Activated naive CD8-positive, alpha-beta T cell treated with anti-CD3 and anti-CD28 coated beads, Interleukin-2, amount 10 ng/mL, durations not matched to agents 7 days and 5 days (primary cell): ENCODE results near the gene SLC25A26. TPM values are rescaled to one million over a fixed set of nuclear protein-coding genes. Genes with fewer than 3 reads are reported as not detected.
A peak's percentile ranks its signal among the peaks of the same experiment; 100 is the strongest.

Experiments
- ATAC-seq: fragments of 150-1000 bp; cut with Tn5 transposase; one replicate; pipeline ENCODE4 v1.10.0; 2021; ENCODE audit warnings: low read depth, moderate library complexity
- POLR2A ChIA-PET: fragments of 350-600 bp; sonication (Branson Sonifier 250); formaldehyde crosslinking; loops from one replicate; lab custom pipeline; 2021; ENCODE audit warnings: antibody characterized with exemption; lab: Charles Lee
- DNase-seq: peaks from one replicate; pipeline ENCODE4 v3.0.0; 2021
- H3K27ac Mint-ChIP-seq: one replicate; pipeline ENCODE4 v1.8.0; 2022; ENCODE audit warnings: mild to moderate bottlenecking, mixed read lengths
- H3K27me3 Mint-ChIP-seq: one replicate; pipeline ENCODE4 v1.8.0; 2022; ENCODE audit warnings: mild to moderate bottlenecking, moderate library complexity, mixed read lengths
- H3K36me3 Mint-ChIP-seq: one replicate; pipeline ENCODE4 v1.8.0; 2021; ENCODE audit warnings: mild to moderate bottlenecking, mixed read lengths
- H3K4me1 Mint-ChIP-seq: one replicate; pipeline ENCODE4 v1.8.0; 2021; ENCODE audit warnings: mixed read lengths
- H3K4me3 Mint-ChIP-seq: one replicate; pipeline ENCODE4 v1.8.0; 2022; ENCODE audit warnings: mild to moderate bottlenecking, moderate library complexity, mixed read lengths
- H3K9me3 Mint-ChIP-seq: one replicate; pipeline ENCODE4 v1.8.0; 2021; ENCODE audit warnings: mixed read lengths
- total RNA-seq, 2 experiments: library from RNA; stranded (reverse); gene quantifications; one replicate each; pipeline ENCODE4 v1.2.3, GENCODE V29; 2021

SLC25A26 gene, protein sequence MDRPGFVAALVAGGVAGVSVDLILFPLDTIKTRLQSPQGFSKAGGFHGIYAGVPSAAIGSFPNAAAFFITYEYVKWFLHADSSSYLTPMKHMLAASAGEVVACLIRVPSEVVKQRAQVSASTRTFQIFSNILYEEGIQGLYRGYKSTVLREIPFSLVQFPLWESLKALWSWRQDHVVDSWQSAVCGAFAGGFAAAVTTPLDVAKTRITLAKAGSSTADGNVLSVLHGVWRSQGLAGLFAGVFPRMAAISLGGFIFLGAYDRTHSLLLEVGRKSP
- 10 to 100 TPM; 17.0 to 17.8 TPM for total RNA-seq

DNA sequence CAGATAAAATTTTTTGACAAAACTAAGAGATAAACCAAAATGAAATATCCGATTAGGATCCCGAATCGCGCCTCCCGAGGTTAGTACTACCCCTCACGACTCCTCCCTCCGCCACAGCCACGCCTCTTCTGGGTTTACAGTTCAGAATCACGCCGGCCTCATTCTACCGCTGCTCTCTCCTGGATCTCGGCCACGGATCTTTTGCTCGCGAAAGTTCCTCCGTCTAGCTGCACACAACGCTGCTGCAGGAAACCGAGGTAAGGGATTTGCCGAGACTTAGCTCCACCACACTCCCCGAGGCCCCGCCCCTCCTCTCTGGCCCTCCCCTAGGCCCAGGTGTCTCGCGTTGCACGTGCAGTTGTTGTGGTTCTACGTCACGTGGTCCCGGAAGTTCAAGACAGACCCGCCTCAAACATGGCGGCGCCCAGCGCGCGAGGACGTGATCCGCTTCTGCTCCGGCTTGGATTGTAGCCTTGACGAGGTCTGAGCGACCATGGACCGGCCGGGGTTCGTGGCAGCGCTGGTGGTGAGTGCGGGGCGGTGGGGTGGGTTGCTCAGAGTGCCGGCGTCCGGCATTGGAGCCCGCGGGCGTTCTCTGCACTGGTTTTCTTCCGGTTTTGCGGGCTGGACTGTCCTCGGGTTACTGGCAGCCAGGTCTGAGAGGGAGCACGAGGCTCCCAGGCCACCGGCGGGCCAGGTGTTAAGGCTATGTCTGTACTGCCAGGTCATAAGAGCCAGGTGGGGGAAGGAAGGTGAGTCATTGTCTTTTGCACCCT is at the start of gene SLC25A26:
SLC25A26 (plus strand) TSS at position 400 of the 776 bp plus-strand sequence; CDS start at position 494, 94 bp downstream.
- DNase-seq (peak; percentile 94), ATAC-seq (peak; percentile 99)
- Mint-ChIP-seq H3K27ac (peak within 1 kb of the TSS; percentile 97), H3K4me1 (peaks cover 14% of the 10 kb centered on the region), H3K9me3 (peaks cover 2% of the 10 kb centered on the region), H3K36me3 (peaks cover 19% of the 10 kb centered on the region), H3K4me3 (peak within 1 kb of the TSS; percentile 86), H3K27me3 (peaks cover 2% of the 10 kb centered on the region)
- POLR2A ChIA-PET: interaction anchor here (1.5 kb wide), 1 partner anchor 270 kb away, joined by 5 read pairs; no protein-coding TSS in a partner anchor

DNA sequence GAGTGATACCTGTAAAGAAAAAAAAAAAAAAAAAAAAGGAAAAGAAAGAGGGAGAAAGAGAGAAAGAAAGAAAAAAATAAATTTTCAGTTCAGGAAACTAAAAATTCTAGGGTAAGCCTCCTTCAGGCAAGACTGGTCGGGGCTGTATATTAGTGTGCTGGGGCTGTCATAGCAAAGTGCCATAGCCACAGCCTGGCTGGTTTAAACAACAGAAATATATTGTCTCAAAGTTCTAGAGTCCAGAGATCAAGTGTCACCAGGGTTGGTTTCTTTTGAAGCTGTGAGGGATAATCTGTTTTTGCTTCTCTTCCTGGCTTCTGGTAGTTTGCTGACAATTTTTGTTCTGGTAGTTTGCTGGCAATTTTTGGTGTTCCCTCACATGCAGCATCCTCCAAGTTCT is 48.4 kb upstream of the SLC25A26 start:
- H3K27ac Mint-ChIP-seq: no peak overlapping the region
- ATAC-seq: no peak
- H3K36me3 Mint-ChIP-seq: no peaks in the 10 kb centered on the region
- DNase-seq: no peak
- no peaks in the 10 kb centered on the region for H3K4me1 Mint-ChIP-seq
- POLR2A ChIA-PET: no interaction called here
- no peak overlapping the region for H3K4me3 Mint-ChIP-seq
- no peaks in the 10 kb centered on the region for H3K9me3 Mint-ChIP-seq
- no peaks in the 10 kb centered on the region for H3K27me3 Mint-ChIP-seq

DNA sequence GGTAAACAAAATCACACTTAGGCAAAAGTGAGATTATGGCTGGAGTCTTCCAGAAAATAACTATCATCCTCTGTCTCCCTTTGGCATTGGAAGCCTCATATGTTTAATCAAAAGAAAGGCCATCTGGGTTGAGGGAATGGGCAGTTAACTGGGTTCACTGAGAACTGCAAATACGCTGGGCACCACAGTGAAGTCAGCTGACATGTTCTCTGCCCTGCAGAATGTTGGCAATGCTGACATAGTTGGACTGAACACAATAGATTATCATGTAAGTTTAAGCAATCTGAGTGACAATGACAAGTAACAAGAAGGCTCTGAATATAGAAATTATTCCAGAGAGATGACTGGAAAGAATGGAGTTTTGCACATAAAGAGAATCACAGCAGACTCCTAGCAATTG is 43.8 kb upstream of the SLC25A26 start:
- H3K27ac Mint-ChIP-seq: no peak overlapping the region
- ATAC-seq: no peak
- DNase-seq: no peak
- no peaks in the 10 kb centered on the region for H3K9me3 Mint-ChIP-seq
- no peak overlapping the region for H3K4me3 Mint-ChIP-seq
- H3K36me3 Mint-ChIP-seq: no peaks in the 10 kb centered on the region
- no peaks in the 10 kb centered on the region for H3K4me1 Mint-ChIP-seq
- POLR2A ChIA-PET: no interaction called here
- no peaks in the 10 kb centered on the region for H3K27me3 Mint-ChIP-seq

DNA sequence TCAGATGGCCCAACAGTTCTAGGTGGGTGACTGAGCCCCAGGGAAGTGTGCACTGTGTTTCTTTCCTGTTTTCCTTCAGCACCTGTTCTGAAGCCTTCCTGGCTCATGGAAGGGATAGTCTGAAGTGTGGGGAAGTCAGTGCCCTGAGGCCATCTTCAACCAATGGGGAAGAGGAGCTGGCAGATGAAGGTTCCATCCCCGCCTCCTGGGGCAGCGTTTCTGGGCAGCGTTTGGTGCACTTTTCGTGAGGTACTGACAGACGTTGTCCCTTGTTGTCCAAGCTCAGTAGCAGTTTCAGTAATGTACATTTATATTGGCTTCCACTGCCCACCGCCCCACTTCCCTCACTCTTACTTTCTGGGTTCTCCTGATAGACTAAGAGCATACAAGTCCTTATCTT is 42.6 kb upstream of the SLC25A26 start:
- H3K36me3 Mint-ChIP-seq: no peaks in the 10 kb centered on the region
- no peaks in the 10 kb centered on the region for H3K27me3 Mint-ChIP-seq

DNA sequence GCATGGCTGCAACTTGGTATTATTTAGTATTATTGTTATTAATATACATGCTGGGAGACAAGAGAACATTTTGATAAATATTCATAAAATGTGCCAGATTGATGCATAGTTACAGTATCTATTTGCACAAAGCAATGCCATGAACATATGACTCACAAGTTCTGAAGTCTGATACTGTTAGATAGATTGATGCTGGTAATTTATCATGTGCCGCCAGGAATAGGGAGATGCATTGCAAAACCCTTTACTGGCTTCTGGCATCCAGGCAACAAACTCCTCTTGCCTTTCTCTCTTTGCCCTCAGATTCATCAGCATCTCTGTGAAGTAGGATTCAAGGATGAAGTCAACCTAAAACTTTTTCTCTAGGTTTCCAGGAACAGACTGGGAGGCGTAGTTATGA is 41.0 kb upstream of the SLC25A26 start:
- Mint-ChIP-seq H3K36me3 (no peaks in the 10 kb centered on the region), H3K4me3 (no peak overlapping the region), H3K4me1 (no peaks in the 10 kb centered on the region), H3K9me3 (no peaks in the 10 kb centered on the region), H3K27me3 (no peaks in the 10 kb centered on the region), H3K27ac (no peak overlapping the region)
- DNase-seq (no peak), ATAC-seq (no peak)
- POLR2A ChIA-PET: no interaction called here

More for the DNA sequence above, 42.6 kb upstream of the SLC25A26 start:
- no peak for ATAC-seq
- Mint-ChIP-seq H3K4me1 (no peaks in the 10 kb centered on the region), H3K27ac (no peak overlapping the region), H3K4me3 (no peak overlapping the region), H3K9me3 (no peaks in the 10 kb centered on the region)
- no peak for DNase-seq
- POLR2A ChIA-PET: no interaction called here

DNA sequence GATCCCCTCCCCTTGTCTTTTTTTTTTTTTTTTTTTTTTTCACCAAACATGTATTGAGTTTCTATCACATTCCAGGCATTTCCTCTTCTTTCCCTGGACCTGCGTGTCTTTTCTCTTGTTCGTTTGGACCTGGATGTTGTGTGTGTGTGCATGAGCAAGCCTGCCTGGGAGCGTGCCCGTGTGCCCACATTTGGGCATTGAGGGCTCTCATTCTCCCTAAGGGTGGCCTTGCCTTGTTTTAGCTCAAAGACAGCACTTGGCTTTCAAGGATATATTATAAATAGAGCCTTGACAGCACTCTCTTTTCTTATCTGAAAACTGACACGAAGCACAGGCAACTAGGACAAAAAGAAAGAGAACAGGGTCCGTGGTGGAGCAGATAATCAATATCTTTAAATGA is 39.0 kb upstream of the SLC25A26 start:
- ATAC-seq (no peak), DNase-seq (no peak)
- peaks cover 2% of the 10 kb centered on the region for H3K9me3 Mint-ChIP-seq
- POLR2A ChIA-PET: no interaction called here
- H3K27me3 Mint-ChIP-seq: no peaks in the 10 kb centered on the region
- no peak overlapping the region for H3K4me3 Mint-ChIP-seq
- H3K4me1 Mint-ChIP-seq: no peaks in the 10 kb centered on the region
- H3K36me3 Mint-ChIP-seq: no peaks in the 10 kb centered on the region
- no peak overlapping the region for H3K27ac Mint-ChIP-seq

DNA sequence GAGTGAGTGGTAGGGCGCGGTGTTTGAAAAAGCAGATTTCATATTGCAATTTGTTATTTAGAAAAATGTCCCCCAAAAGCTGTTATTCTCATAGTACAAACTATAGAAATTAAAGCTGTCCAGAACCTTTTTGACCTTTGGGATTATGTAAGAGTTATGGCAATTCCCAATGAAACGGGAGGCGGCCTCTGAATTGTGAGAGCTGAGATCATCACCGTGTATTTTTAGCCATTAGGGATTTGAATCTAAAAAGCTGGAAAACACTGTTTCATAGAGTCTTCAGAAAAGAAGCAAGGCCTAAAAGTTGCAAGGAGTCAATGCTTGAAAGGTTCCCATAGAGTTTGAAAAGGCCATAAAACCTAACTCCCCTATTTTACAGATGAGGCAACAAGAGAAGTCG is 38.6 kb upstream of the SLC25A26 start:
- POLR2A ChIA-PET: no interaction called here
- Mint-ChIP-seq H3K27ac (no peak overlapping the region), H3K9me3 (peaks cover 2% of the 10 kb centered on the region), H3K4me1 (no peaks in the 10 kb centered on the region), H3K4me3 (no peak overlapping the region), H3K36me3 (no peaks in the 10 kb centered on the region), H3K27me3 (no peaks in the 10 kb centered on the region)
- ATAC-seq: no peak
- no peak for DNase-seq

DNA sequence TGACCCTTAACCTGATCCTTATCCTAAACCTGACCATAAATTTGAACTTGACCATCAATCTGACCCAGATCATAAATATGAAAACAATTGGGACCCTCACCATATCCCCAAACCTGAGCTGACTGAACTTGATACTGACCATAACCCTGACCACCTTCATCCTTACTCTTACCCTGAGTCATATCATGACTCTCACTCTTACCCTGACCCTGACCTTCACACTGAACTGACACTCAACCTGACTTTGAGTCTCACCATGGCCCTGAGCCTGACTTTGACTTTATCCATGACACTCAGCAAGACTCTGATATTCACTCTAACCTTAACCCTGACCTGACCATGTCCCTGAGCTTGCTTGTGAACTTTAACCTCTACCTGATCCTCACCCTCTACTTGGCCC is 34.3 kb upstream of the SLC25A26 start:
- H3K36me3 Mint-ChIP-seq: no peaks in the 10 kb centered on the region
- peaks cover 2% of the 10 kb centered on the region for H3K9me3 Mint-ChIP-seq
- ATAC-seq (no peak), DNase-seq (no peak)
- H3K27me3 Mint-ChIP-seq: no peaks in the 10 kb centered on the region
- H3K4me3 Mint-ChIP-seq: no peak overlapping the region
- H3K4me1 Mint-ChIP-seq: no peaks in the 10 kb centered on the region
- H3K27ac Mint-ChIP-seq: no peak overlapping the region
- POLR2A ChIA-PET: no interaction called here

DNA sequence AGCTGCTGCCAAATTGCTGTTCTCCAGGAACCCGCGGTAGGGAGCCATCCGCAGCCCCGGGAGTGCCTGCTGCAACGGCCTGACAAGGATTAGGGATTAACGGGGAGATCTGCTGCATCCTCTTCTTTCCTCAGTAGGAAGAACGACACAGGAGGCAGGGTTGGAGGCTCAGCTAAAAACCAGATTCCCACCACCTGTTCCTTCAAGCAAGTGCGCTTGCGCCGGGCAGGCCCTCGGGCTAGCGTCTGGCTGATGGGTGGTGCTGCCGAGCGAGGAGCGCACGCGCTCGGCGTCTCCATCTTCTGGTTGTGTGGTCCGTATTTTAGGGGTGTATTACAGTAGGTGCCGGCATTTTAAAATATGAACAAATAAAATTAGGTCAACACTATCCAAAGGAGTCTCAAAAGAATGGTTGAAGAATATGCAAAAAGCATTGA is 25.4 kb upstream of the SLC25A26 start:
- H3K27ac Mint-ChIP-seq: no peak overlapping the region
- no peak for ATAC-seq
- H3K4me1 Mint-ChIP-seq: no peaks in the 10 kb centered on the region
- H3K27me3 Mint-ChIP-seq: peaks cover 11% of the 10 kb centered on the region
- DNase-seq: peak; percentile 26
- no peaks in the 10 kb centered on the region for H3K36me3 Mint-ChIP-seq
- H3K4me3 Mint-ChIP-seq: no peak overlapping the region
- POLR2A ChIA-PET: no interaction called here
- no peaks in the 10 kb centered on the region for H3K9me3 Mint-ChIP-seq

DNA sequence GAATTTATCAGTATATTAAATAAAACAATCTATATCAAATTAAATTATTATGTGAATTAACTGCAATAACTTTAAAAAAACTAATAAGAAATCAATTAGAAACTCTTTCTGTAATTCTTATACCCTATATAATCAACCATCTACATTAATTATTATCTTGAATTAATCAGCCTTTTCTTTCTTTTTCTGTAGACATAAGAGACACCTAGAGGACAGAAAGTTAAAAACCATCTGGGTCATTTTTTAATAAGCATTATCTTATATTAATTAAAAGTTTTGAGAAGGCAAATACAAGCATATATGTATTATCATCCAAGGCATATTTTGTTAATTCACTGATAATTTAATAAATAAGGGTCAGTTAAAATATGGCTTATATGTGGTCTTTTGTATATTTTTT is 24.2 kb upstream of the SLC25A26 start:
- H3K27ac Mint-ChIP-seq: no peak overlapping the region
- H3K4me3 Mint-ChIP-seq: no peak overlapping the region
- H3K27me3 Mint-ChIP-seq: peaks cover 16% of the 10 kb centered on the region
- no peaks in the 10 kb centered on the region for H3K36me3 Mint-ChIP-seq
- DNase-seq (no peak), ATAC-seq (no peak)
- no peaks in the 10 kb centered on the region for H3K4me1 Mint-ChIP-seq
- no peaks in the 10 kb centered on the region for H3K9me3 Mint-ChIP-seq
- POLR2A ChIA-PET: no interaction called here

DNA sequence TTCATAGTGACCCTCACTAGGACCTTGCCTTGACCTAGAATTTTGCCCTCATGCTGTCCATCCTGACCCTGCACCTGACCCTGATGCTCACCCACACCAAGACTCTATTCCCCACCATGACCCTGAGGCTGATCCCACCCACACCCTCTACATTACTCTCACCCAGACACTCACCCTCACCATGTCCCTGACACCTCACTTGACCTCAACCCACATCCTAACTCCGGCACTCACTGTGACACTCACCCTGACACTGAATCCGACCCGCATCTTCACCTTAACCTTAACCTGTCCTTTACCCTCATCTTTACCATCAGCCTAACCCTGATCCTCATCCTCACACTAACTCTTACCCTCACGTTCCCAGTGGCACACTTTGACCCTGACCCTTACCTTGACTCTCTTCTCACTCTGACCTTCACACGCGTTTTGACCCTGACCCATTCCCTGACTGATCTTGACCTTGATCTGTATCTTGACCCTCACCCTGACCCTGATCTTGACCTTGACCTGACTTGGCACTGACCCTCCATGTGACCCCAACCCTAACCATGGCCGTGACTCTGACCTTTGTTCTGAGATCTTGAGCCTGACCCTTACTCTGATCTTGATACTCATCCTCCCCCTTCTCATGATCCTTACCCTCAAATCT is 22.2 kb upstream of the SLC25A26 start:
- no peaks in the 10 kb centered on the region for H3K36me3 Mint-ChIP-seq
- ATAC-seq (no peak), DNase-seq (no peak)
- H3K27me3 Mint-ChIP-seq: peaks cover 18% of the 10 kb centered on the region
- H3K4me3 Mint-ChIP-seq: no peak overlapping the region
- POLR2A ChIA-PET: no interaction called here
- H3K9me3 Mint-ChIP-seq: no peaks in the 10 kb centered on the region
- no peak overlapping the region for H3K27ac Mint-ChIP-seq
- no peaks in the 10 kb centered on the region for H3K4me1 Mint-ChIP-seq

DNA sequence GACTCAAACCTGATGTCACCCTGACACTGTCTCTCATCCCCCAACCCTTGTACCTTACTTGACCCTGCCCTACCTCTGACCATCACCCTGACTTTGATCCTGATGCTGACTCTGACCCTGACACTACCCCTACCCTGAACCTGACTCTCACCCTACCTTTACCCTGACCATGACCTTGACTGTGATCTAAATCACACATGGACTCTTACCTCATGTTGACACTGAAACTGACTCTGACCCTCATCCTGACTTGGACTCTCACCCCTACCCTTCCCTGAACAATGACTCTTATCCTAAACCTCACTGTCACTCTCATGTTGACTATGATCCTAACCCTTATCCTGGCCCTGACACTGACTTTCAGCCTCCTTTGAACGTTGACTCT is 21.7 kb upstream of the SLC25A26 start:
- H3K27me3 Mint-ChIP-seq: peaks cover 18% of the 10 kb centered on the region
- no peaks in the 10 kb centered on the region for H3K4me1 Mint-ChIP-seq
- DNase-seq: no peak
- H3K9me3 Mint-ChIP-seq: no peaks in the 10 kb centered on the region
- ATAC-seq: no peak
- no peaks in the 10 kb centered on the region for H3K36me3 Mint-ChIP-seq
- POLR2A ChIA-PET: no interaction called here
- H3K4me3 Mint-ChIP-seq: no peak overlapping the region
- no peak overlapping the region for H3K27ac Mint-ChIP-seq

DNA sequence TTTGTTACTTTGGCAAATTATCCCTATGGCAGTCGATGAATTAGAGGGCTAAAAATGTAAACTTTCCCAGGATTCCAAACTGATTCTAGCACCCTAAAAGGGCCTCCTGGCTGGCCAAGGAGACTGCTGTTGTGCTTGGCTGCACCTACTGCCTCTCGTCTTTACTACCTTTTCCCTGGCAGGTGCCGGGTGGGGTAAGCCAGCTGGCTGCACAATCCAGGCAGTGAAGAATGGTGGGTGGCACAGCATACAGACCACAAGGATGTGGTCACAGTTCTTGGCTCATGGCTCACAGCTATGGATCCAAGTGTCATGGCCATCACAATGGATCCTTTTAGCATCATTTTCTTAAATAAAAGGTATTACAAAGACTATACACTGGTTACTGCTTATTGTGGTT is 20.7 kb upstream of the SLC25A26 start:
- DNase-seq (no peak), ATAC-seq (no peak)
- Mint-ChIP-seq H3K27me3 (peaks cover 15% of the 10 kb centered on the region), H3K4me1 (no peaks in the 10 kb centered on the region), H3K9me3 (no peaks in the 10 kb centered on the region), H3K27ac (no peak overlapping the region), H3K4me3 (no peak overlapping the region), H3K36me3 (no peaks in the 10 kb centered on the region)
- POLR2A ChIA-PET: no interaction called here

DNA sequence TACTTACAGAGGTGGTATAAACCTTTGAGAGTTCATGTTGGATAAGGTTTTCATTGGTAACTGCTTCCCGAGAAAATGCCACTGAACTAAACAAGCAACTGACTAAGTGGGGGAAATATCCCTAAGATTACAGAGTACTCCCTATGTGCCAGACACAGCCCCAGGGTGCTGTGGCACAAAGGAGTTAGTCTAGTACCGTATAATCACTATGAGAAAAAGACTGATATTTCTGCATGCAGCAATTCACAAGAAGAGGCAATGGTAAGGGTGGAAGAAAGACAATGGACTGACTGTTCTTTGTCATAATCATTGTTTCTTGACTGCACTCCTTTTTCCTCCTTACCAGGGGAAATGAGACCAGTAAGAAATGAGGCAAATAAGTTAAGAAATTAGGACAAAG is 20.0 kb upstream of the SLC25A26 start:
- H3K27me3 Mint-ChIP-seq: peaks cover 13% of the 10 kb centered on the region
- DNase-seq: no peak
- H3K4me1 Mint-ChIP-seq: no peaks in the 10 kb centered on the region
- POLR2A ChIA-PET: no interaction called here
- ATAC-seq: no peak
- no peak overlapping the region for H3K4me3 Mint-ChIP-seq
- H3K9me3 Mint-ChIP-seq: no peaks in the 10 kb centered on the region
- H3K27ac Mint-ChIP-seq: no peak overlapping the region
- no peaks in the 10 kb centered on the region for H3K36me3 Mint-ChIP-seq
